RCC 7860 (cell line): Measurements from ENCODE around the gene PIK3AP1.
A peak's percentile ranks its signal among the peaks of the same experiment; 100 is the strongest.

ENCODE experiments used
- DNase-seq: peaks from one replicate; pipeline ENCODE4 v3.0.0-alpha.2; 2015; ENCODE audit warnings: low spot score
- FAIRE-seq: peaks from 2 replicates; lab custom pipeline; 2012; peaks lifted over from hg19 to GRCh38; lab: Jason Lieb, UNC

The PIK3AP1 gene

DNA sequence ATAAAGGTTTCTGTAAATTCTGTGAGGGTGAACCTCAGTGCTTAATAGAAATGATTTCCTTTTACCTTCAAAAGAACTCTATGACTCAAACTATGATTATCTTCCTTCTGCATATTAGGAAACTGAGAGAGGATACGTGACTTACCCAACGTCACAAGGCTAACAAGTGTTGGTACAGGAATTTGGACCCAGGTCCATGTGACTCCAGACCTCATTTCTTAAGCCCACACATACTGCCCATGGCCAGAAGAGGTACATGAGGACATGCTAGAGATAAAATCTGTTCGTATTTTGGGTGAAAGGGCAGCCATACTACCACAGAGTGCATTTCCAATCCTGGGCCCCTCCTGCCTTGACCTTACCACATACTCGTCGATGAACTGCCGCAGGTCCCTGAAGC is 72.0 kb downstream of the PIK3AP1 start:
- FAIRE-seq (no peak), DNase-seq (no peak)

DNA sequence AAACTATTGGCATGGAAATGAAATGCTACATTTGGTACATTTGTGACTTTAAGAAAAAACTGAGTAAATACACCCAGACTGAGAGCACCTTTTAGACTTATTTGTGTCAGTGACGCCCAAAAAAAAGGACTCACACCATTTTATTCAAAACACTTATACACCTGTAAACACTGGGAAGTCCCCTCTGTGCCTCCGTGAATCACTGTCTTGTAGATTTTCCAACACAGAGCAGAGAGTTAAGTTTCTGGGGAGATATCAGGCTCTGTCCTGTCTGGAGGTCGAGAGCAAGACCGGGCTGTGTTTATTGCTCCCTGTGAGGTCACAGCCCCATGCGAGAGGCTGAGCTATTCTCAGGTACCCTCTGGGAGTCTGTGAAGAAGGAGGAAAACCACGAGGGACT is 72.8 kb downstream of the PIK3AP1 start:
- no peak for DNase-seq
- FAIRE-seq = no peak

DNA sequence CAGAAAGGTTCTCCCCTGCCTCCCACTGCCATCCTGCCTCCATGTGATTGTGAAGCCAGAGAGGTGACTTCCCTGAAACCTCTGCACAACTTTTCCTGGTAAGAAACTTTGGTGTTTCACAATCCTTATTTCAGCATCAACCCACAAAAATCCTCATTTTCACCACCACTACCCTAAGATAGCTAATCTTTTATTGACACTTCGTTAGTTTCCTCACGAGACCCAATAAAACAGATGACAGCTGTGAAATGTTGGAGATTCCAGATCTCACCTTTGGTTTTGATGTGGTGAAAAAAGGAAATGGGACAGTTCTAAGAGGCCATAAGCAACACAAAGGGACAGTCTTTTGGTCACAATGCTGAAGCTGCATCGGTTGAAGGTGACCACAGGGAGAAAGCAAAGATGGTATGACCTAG is 73.6 kb downstream of the PIK3AP1 start:
- DNase-seq (no peak), FAIRE-seq (no peak)

- no peak for FAIRE-seq
- no peak for DNase-seq
These were observed 74.0 kb downstream of the PIK3AP1 start for GRCh38 chr10:96646301-96646700.

DNA sequence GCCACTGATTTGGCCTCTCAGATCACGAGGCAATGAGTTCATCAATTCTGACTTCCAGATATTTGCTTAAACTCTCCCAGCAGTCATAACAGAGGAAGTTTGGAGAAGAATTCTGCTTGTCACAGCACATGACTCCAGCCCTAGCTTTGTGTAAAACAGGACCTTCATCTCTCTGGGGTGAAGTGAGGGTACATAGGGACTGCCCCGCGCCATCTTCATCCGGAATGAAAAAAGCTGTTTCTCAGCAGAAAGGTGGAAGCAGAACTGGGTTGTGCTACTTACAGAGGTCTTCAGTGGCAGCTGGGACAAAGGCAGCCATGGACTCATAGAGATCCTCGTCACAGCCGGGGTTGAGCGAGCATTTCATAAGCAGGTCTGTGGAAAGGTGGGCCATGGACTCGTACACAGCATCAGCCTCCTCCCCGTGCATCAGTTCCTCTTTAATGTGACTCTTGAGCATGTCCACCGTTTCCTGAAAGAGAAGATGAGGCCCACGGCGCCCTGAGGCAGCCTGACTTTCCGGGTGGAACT is 75.1 kb downstream of the PIK3AP1 start:
- no peak for DNase-seq
- no peak for FAIRE-seq

GRCh38 chr10:96643920-96644319 is 76.4 kb downstream of the PIK3AP1 start:
- DNase-seq (no peak), FAIRE-seq (no peak)

GRCh38 chr10:96642973-96643372 is 77.3 kb downstream of the PIK3AP1 start:
- DNase-seq = peak; percentile 25
- no peak for FAIRE-seq

- DNase-seq = no peak
- no peak for FAIRE-seq
These were observed 77.8 kb downstream of the PIK3AP1 start for GRCh38 chr10:96642530-96642929.

DNA sequence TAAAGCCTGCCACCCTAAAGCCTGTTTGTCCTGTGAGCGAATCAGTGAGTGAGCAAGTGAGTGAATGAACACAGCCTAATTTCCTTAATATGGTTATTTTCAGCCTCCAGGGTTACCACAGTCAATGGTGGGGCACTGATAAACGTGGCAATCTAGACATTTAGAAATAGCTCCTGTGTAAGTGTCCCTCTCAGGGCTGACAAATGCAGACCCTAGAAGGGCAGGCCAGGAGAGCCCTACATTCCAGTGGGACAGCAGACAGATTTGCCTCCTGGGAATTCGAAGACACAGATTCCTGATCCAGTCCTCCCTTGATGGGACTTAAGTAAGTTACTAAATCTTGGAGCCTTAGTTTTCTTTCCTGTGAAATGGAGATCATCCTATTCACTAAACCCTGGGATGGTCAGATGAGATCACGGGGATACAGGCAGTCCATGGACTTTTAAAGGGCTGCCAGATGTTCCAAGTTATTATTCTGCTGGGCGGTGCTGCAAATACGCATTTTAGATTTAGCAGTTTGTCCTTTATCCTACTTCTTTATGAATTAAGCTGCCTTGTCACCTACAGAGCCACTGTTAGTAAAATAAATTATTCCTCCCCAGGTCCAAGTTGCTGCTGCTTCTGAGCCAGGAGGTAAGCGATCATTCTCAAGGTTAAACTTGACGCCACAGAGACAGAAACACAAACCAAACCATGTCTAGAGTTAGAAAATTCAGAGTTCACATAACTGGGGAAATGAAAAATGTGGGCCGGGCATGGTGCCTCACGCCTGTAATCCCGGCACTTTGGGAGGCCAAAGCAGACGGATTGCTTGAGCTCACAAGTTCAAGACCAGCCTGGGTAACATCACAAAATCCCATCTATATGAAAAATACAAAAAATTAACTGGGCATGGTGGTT is 78.7 kb downstream of the PIK3AP1 start:
- DNase-seq = no peak
- no peak for FAIRE-seq

DNA sequence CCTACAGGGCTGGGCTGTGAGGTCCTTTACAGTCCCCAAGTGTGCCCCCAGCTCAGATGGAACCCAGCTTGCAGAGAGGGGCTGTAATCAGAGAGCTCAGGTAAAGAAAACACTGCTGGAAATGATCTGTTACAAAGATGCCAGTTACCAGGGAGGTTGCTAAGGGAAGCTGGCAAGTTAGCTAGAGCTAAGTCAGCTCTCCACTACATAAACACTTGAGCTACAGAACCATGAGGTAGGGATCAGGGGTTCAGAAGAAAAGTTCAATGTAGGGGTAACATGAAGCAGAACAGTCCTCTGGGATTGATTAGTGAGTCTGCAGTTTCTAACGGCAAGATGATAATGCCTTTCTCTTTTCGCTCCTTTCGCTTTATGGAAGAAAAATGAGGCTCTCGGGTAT is 80.4 kb downstream of the PIK3AP1 start:
- FAIRE-seq (no peak), DNase-seq (no peak)

DNA sequence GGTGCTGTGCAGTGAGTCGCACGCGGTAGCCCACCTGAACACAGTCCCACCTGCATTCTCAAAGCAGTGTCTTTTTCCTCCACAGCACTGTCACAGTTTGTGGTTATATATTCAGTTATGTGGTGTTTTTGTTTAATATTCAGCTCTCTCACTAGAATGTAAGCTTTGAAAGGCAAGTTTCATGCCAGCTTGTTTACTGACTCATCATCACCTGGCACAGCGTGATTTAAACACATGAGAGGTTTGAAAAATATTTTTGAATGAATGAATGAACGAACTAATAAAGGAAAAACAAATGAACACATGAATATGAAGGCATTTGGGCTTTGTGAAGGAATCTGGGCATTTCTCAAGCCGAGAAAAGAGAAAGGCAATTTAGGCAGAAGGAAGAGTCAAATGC is 81.6 kb downstream of the PIK3AP1 start:
- DNase-seq (no peak), FAIRE-seq (no peak)

DNA sequence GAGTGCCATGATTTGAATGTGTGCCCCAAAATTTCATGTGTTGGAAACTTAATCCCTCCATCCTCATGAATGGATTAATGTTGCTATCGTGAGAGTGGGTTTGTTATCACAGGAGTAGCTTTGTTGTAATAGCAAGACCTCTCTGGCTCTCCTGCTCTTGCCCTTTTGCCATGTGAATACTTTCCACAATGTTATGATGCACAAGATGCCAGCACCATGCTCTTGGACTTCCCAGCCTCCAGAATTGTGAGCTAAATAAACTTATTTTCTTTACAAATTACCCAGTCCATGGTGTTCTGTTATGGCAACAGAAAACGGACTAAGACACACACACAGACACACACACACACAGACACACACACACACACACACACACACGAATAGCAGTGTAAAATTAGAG is 82.2 kb downstream of the PIK3AP1 start:
- DNase-seq (no peak), FAIRE-seq (no peak)

GRCh38 chr10:96637709-96638108 is 82.6 kb downstream of the PIK3AP1 start:
- FAIRE-seq = no peak

DNA sequence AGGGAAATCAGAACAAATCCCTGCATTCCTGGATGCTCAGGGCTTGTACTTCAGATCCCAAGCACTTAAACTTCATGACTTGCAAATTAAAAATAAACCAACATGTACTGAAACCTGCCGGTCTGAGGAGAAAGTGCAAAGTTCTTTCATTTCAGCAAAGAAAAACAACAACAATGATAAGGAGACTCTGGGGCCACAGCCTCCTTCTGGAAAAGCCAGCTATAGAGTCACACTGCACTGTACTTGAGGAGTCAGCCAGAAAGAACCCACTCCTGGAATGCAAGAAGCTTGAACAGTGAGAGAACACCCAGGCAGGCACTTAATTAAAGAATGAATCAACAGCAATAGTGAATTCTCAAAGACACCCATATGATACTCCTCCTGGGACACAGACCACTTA is 83.8 kb downstream of the PIK3AP1 start:
- DNase-seq (no peak), FAIRE-seq (no peak)

More at GRCh38 chr10:96637709-96638108, 82.6 kb downstream of the PIK3AP1 start:
- no peak for DNase-seq

DNA sequence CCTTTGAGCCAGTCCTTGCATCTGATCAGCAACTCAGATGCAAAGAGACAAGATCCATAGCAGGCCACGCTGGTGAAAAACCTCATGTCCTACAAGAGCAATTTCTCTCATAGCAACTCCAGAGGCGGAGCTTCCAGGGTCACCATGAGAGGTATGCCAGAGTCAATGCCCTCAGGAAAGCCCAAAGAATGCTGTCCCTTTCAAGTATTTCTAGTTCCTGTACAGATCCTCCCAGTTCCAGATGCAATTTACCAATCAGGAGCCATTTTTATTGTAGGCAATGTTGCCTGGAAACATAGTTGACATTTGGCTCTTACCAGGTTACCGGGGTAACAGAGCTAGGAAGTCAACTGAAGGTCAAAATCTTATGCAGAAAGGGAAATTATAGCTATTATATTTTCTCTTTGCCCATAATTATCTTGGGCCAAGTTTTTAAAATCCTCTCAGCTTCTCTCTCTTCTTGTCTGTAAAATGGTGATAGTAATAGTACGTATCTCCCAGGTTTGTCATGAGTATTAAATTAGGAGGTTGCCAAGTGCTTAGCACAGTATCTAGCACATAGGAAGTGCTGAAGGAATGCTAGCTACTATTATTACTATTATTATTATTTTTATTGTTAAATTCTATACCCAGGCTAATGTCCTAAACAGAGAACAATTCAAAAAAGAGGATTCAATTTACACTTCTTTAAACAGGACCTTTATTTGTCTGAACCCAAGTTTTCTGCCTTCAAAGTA is 87.2 kb downstream of the PIK3AP1 start:
- DNase-seq = no peak
- no peak for FAIRE-seq

DNA sequence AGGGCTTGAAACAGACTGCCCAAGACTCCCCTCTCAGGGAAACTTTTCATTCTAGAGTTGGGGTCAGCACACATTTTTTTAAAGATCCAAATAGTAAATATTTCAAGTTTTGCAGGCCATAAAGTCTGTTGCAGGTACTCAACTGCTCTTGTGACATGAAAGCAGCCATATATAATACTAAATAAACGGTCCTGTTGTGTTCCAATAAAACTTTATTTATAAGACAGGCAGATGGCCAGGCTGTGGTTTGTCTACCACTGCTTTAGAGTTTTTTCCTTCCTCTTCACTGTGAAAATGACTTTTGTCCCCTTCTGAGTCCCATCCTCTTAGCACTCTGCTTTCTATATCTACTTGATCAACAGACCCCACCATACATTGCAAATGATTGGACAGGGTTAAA is 93.0 kb downstream of the PIK3AP1 start:
- DNase-seq (no peak), FAIRE-seq (no peak)

- DNase-seq (no peak), FAIRE-seq (no peak)
These were observed 93.5 kb downstream of the PIK3AP1 start for GRCh38 chr10:96626795-96627194.

DNA sequence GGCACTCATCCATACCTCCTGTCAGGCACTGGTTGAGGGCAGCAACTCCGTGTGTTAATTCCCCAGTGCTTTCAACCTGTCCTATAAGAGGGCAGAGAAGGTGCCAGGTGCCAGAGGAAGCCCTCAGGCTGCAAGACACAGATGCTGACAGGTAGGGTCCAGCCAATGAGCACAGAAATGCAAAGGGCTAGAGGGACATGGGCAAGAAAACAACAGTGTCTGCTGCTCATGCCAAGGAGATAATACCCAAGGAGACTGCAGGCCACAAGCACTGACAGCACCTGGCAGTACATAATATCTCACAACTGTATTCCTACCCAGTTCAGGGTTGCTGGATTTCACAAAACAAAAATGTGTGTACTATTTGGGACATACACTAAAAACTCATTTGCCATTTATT is 95.1 kb downstream of the PIK3AP1 start:
- no peak for DNase-seq
- no peak for FAIRE-seq

DNA sequence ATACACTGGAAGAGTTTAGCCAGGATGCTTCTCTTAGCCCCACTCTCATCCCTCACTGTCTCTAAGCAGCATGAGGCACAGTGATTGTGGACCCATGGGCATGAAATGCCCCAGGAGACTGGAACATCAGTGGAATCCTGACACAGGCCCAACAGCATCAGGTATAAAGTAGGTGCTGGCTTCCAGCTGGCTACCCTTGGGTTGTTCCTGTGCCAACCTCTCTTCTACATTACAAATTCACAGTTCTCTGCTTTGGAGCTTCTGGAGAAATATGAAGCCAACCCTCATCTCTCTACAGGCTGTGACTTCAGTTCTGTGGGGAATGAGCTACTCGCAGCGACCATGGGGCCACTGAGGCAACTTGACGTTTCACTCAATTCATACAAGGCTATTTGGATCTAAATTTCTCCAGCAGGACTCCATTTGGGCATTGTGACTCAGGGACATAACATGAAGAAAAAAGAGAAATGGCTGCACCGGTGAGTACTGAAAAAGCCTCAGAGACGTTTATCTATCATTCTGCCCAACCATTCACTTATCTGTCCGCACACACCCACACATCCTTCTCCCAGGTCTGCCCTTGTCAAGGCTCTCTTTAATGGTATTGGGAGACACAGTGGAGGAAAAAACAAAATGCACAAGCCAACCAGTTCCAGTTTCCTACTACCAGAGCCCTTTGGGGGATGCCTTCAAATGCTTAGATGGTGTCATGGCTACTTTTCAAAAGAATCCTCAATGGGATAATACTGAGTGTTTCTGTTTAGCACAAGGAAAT is 98.1 kb downstream of the PIK3AP1 start:
- no peak for DNase-seq
- FAIRE-seq = no peak

GRCh38 chr10:96619796-96620773 is 100.2 kb downstream of the PIK3AP1 start:
- DNase-seq (no peak), FAIRE-seq (no peak)
